NCI-H187 treated with DMSO at 0.1 percent for 48 hours (cell line): ENCODE results near the gene KCNJ8.
"Not testable (repeated sequence)": the region's sequence is repeated elsewhere in the genome, so short reads cannot be mapped to it uniquely, and the experiment has no call there.

ENCODE experiments used
- DNase-seq: peaks from one replicate; lab custom pipeline; 2025; lab: John Stamatoyannopoulos, UW

Gene KCNJ8

GRCh38 chr12:21774358-21775132, at the start of gene KCNJ8:
KCNJ8 (minus strand) TSS chr12:21774706; CDS start chr12:21773616, 1,090 bp downstream.
- no peak for DNase-seq

DNA sequence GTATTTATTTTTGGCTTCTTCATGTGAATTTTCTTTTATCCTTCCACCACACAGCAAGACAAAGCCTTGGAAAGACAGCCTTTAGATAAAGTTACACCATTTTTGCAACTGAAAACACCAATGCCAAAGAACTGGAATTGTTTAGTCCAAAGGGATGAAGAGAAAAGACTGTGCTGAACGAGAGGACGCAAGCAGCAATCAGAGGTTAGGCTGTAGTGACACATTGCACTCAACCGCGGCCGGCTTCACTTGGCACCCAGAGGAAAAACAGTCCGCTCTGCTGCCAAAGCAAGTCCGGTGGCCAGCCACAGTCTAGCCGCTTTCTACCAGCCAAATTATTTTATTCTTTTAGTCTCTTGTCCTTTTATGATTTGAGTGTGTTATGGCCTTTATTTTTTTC, 49.1 kb upstream of the KCNJ8 start:
- no peak for DNase-seq

- no peak for DNase-seq
These were observed 45.2 kb upstream of the KCNJ8 start for GRCh38 chr12:21819678-21820077.

- DNase-seq = no peak
These were observed 44.7 kb upstream of the KCNJ8 start for GRCh38 chr12:21819236-21819635.

GRCh38 chr12:21818627-21819026, 44.1 kb upstream of the KCNJ8 start:
- no peak for DNase-seq

DNA sequence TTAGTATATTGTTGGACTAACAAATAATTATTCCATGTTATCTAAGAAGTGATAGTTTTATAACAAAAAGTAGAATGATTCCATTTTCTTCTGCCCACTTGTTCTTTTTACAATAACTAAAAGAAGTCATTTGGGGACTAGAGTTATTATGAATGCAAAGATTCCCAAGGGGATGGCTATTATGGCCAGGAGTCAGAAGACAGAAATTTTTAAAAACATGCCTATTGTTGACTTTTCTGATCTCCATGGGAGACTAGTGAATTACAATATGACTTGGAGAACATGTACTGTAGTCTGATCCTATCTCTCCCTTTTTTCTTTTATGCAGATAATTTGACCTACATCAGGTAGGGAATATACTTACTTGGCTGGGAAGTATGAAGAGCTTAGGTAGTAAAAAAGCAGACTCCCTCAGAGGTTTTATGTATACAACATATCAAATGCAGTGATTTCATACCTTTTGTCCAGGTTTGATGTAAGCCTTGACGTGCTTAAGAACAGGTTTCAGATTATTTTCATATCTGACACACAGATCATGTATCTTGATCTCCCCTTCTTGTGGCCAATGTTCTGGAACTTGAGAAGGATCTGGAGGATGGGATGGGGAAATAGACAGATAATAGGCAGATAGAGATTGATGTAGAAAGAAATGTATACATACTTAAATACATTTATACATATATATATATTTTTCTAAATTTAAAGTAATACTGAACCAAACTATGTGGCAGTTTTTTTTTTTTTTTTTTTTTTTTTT, 41.0 kb upstream of the KCNJ8 start:
- DNase-seq = no peak

DNA sequence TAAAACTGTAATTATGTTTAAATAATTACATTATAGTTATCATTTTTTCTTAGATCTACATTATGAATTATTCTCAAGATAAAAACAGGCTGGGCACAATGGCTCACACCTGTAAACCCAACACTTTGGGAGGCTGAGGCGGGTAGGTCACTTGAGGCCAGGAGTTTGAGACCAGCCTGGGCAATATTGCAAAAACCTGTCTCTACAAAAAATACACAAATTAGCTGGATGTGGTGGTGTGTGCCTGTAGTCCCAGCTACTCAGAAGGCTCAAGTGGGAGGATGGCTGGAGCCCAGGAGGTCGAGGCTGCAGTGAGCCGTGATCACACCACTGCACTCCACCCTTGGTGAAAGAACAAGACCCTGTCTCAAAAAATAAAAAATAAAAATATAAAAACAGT, 40.3 kb upstream of the KCNJ8 start:
- no peak for DNase-seq

GRCh38 chr12:21814327-21814726, 39.8 kb upstream of the KCNJ8 start:
- no peak for DNase-seq

DNA sequence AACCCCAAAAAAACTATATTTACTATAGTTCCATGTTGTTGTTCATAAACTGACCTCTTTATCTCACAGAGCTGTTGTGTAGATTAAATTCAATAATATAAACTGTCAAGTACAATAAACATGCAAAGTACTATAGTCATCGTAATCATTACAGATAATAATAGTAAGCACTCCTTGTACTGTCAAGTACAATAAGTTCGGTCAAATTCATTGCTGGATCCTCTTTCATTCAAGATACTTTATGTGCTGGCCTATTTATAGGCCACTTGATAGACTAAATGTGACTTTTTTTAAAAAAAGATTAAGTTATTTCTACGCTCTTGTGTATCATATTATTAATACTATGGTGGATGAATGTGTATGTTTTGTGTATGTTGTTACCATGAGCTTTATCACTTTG, 39.2 kb upstream of the KCNJ8 start:
- no peak for DNase-seq

GRCh38 chr12:21813125-21813524, 38.6 kb upstream of the KCNJ8 start:
- DNase-seq = no peak

DNA sequence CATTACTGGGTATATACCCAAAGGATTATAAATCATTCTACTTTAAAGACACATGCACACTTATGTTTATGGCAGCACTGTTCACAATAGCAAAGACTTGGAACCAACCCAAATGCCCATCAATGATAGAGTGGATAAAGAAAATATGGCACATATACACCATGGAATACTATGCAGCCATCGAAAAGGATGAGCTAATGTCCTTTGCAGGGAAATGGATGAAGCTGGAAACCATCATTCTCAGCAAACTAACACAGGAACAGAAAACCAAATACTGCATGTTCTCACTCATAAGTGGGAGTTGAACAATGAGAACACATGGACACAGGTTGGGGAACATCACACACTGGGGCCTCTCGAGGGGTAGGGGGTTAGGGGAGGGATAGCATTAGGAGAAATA, 37.8 kb upstream of the KCNJ8 start:
- DNase-seq = not testable (repeated sequence)

- no peak for DNase-seq
These were observed 34.6 kb upstream of the KCNJ8 start for GRCh38 chr12:21809100-21809499.

DNA sequence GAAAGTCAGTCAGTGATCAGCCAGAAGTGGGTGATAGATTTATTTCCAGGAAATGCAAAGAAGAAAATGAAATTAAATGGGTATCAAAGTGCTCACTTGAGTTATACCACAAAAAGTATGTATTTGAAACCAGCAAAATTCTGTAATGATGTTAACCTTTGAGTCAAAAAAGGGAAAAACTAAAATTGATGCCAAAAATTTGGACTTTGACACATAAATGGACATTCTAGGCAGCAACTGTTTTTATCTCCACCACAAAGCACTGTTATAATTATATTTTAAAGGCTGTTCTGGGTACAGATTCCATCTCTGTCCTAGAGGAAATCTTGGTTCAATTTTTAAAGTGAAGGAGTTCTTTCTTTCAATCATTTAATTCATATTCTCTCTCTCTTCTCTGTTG, 31.7 kb upstream of the KCNJ8 start:
- DNase-seq = no peak

DNA sequence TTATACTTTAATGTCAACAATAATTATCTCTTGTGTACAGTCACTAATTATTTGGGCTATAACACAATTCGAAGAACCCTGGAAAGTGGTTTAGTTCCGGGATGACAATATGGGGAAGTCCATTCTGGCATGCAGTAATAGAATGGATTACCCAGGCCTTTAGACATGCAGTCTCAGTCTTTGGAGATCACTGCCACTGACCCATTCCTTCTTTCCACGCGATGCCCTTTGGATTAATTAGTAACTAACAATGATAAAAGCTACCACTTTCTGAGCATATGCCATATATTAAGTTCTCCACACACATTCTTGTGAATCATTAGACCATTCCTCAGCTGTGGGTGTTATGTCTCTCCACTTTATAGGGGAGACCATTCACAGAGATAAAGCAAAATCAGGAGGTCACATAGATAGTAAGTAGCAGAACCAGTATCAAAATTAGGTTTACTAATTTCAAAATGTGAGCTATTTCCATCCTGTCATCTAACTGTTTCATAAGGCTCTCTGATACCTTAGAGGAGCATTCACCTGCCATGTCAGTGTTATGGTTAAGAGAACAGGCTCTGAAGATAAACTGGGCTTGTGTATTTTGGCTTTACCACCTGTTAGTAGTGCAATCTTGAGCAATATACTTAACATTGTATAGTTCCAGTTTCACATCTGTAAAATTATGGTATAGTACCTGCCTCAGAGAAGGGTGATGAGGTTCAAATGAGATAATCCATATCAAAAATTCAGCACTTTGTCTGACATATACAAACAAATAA, 27.2 kb upstream of the KCNJ8 start:
- no peak for DNase-seq

GRCh38 chr12:21800011-21800410, 25.5 kb upstream of the KCNJ8 start:
- no peak for DNase-seq

DNA sequence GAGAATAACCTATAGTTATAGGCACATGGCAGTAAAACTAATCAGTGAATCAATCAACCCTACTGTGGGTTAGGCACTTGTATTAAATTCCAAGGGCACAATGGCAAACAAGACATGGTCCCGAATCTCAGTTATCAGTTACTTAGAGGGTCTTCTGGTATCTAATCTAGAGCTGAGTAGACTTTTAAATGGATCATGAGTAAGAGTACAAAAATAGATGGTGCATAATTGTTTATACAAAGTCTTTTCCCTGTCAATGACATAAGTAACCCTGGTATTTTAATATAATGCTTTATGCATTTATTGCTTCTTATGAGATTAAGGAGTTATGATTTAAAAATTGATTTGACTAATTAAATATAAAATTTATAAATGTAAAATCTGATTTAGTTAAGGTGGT, 23.0 kb upstream of the KCNJ8 start:
- no peak for DNase-seq

- no peak for DNase-seq
These were observed 21.3 kb upstream of the KCNJ8 start for GRCh38 chr12:21795648-21796328.

DNA sequence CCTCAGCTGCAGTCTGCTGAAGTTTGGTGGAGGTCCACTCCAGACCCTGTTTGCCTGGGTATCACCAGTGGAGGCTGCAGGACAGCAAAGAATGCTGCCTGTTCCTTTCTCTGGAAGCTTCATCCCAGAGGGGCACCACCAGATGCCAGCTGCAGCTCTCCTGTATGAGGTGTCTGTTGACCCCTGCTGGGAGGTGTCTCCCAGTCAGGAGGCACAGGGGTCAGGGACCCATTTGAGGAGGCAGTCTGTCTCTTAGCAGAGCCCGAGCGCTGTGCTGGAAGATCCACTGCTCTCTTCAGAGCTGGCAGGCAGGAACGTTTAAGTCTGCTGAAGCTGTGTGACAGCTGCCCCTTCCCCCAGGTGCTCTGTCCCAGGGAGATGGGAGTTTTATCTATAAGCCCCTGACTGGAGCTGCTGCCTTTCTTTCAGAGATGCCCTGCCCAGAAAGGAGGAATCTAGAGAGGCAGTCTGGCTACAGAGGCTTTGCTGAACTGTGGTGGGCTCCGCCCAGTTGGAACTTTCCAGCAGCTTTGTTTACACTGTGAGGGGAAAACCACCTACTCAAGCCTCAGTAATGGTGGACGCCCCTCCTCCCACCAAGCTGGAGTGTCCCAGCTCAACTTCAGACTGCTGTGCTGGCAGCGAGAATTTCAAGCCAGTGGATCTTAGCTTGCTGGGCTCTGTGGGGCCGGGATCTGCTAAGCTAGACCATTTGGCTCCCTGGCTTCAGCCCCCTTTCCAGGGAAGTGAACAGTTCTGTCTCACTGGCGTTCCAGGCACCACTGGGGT, 20.5 kb upstream of the KCNJ8 start:
- not testable (repeated sequence) for DNase-seq

DNA sequence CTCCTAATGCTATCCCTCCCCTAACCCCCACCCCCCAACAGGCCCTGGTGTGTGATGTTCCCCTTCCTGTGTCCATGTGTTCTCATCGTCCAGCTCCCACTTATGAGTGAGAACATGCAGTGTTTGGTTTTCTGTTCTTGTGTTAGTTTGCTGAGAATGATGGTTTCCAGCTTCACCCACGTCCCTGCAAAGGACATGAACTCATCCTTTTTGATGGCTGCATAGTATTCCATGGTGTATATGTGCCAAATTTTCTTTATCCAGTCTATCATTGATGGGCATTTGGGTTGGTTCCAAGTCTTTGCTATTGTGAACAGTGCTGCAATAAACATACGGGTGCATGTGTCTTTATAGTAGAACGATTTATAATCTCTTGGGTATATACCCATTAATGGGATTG, 15.2 kb upstream of the KCNJ8 start:
- DNase-seq = not testable (repeated sequence)

GRCh38 chr12:21788089-21788983, 13.8 kb upstream of the KCNJ8 start:
- DNase-seq = no peak
